Fibroblast of lung (primary cell): ENCODE results near the gene NOL11. TPM values are rescaled to one million over a fixed set of nuclear protein-coding genes. Genes with fewer than 3 reads are reported as not detected.

ENCODE experiments used
- DNase-seq, 2 donors: peaks; one replicate each; pipeline versions ENCODE4 v3.0.0 to v3.0.0-alpha.2; 2010; ENCODE audit warnings: low read depth in 2 of 2
- H2AFZ ChIP-seq: 2 replicates; pipeline ENCODE4 v1.5.1; 2012; ENCODE audit warnings: low read length, control low read depth, inconsistent platforms
- H3K27ac ChIP-seq: 2 replicates; pipeline ENCODE4 v1.5.1; 2011; ENCODE audit warnings: low read length, control low read depth; ENCODE audit not compliant: insufficient read depth
- H3K27me3 ChIP-seq: 2 replicates; pipeline ENCODE4 v1.5.1; 2011; ENCODE audit warnings: mild to moderate bottlenecking, low read length; ENCODE audit not compliant: control insufficient read depth, insufficient read depth
- H3K36me3 ChIP-seq: 2 replicates; pipeline ENCODE4 v1.5.1; 2011; ENCODE audit warnings: low read length; ENCODE audit not compliant: control insufficient read depth, insufficient read depth
- H3K4me1 ChIP-seq: 2 replicates; pipeline ENCODE4 v1.5.1; 2011; ENCODE audit warnings: low read length; ENCODE audit not compliant: control insufficient read depth, insufficient read depth; ENCODE audit errors: extremely low read depth
- H3K4me2 ChIP-seq: 2 replicates; pipeline ENCODE4 v1.5.1; 2011; ENCODE audit warnings: low read length, control low read depth; ENCODE audit not compliant: insufficient read depth; ENCODE audit errors: extremely low read depth
- H3K4me3 ChIP-seq, 4 experiments: fragments of 200-600 bp in 1 of 4; sonication (generic) in 1 of 4; replicated peaks in 1 of 4; 2 replicates each; pipeline ENCODE4 v1.5.1; 2011 to 2016; ENCODE audit warnings: low read length in 4 of 4, low read depth in 3 of 4, mild to moderate bottlenecking in 3 of 4, control low read depth in 2 of 4, inconsistent platforms in 1 of 4, mixed read lengths in 1 of 4; ENCODE audit not compliant: insufficient read depth in 1 of 4; ENCODE audit errors: control extremely low read depth in 1 of 4
- H3K79me2 ChIP-seq: 2 replicates; pipeline ENCODE4 v1.5.1; 2012; ENCODE audit warnings: mild to moderate bottlenecking, low read length, inconsistent platforms; ENCODE audit not compliant: control insufficient read depth, insufficient read depth
- H3K9ac ChIP-seq: 2 replicates; pipeline ENCODE4 v1.5.1; 2011; ENCODE audit warnings: mild to moderate bottlenecking, low read length, control low read depth; ENCODE audit not compliant: insufficient read depth
- H3K9me3 ChIP-seq: 2 replicates; pipeline ENCODE4 v1.5.1; 2012; ENCODE audit warnings: low read depth, low read length; ENCODE audit not compliant: control insufficient read depth, insufficient read depth
- H4K20me1 ChIP-seq: 2 replicates; pipeline ENCODE4 v1.5.1; 2011; ENCODE audit warnings: low read length; ENCODE audit not compliant: control insufficient read depth, insufficient read depth; ENCODE audit errors: extremely low read depth
- EZH2 ChIP-seq: IDR thresholded peaks from 2 replicates; pipeline ENCODE4 v1.5.1; 2012; ENCODE audit warnings: low read length, control low read depth, mild to moderate bottlenecking; ENCODE audit errors: missing control alignments
- polyA plus RNA-seq, 2 donors: library from polyadenylated mRNA; depleted of rRNA in 1 of 2; stranded (reverse) in 1 of 2; unstranded in 1 of 2; fragments of >200 nt; gene quantifications; 2 replicates each; pipeline ENCODE4 v1.2.1, GENCODE V29; 2011 to 2012; ENCODE audit warnings: missing spikeins in 1 of 2
- total RNA-seq: library from RNA; depleted of rRNA; stranded (reverse); fragments of >200 nt; gene quantifications from 2 replicates; pipeline ENCODE4 v1.2.1, GENCODE V29; 2014
- TF ChIP-seq, protein P1 (sequence below), 2 donors: IDR thresholded peaks in 1 of 2; conservative IDR thresholded peaks in 1 of 2; 1 replicate in 1 of 2; 2 replicates in 1 of 2; pipeline ENCODE4 v1.5.1; 2011 to 2012; ENCODE audit warnings: low read length in 2 of 2, control low read depth in 1 of 2, inconsistent platforms in 1 of 2, low read depth in 1 of 2, mild to moderate bottlenecking in 1 of 2

Gene NOL11
- total and polyA plus RNA-seq, 2 donors (not counting 1 experiment from before 2014, with no cell fraction given): 21.5 to 35.6 TPM

- Histone ChIP-seq H3K27me3 (no peaks in the 10 kb centered on the region), H3K9me3 (no peaks in the 10 kb centered on the region), H3K36me3 (no peaks in the 10 kb centered on the region), H4K20me1 (no peaks in the 10 kb centered on the region), H3K4me1 (no peaks in the 10 kb centered on the region), H3K79me2 (no peaks in the 10 kb centered on the region), H3K9ac (no peak overlapping the region), H3K4me2 (no peak overlapping the region), H3K4me3 (no peak overlapping the region), H3K27ac (no peak overlapping the region), H2AFZ (no peak overlapping the region)
- no peak for DNase-seq
- TF ChIP-seq, protein P1, sequence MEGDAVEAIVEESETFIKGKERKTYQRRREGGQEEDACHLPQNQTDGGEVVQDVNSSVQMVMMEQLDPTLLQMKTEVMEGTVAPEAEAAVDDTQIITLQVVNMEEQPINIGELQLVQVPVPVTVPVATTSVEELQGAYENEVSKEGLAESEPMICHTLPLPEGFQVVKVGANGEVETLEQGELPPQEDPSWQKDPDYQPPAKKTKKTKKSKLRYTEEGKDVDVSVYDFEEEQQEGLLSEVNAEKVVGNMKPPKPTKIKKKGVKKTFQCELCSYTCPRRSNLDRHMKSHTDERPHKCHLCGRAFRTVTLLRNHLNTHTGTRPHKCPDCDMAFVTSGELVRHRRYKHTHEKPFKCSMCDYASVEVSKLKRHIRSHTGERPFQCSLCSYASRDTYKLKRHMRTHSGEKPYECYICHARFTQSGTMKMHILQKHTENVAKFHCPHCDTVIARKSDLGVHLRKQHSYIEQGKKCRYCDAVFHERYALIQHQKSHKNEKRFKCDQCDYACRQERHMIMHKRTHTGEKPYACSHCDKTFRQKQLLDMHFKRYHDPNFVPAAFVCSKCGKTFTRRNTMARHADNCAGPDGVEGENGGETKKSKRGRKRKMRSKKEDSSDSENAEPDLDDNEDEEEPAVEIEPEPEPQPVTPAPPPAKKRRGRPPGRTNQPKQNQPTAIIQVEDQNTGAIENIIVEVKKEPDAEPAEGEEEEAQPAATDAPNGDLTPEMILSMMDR (conservative IDR thresholded peaks at IDR 0.05 in 1 of 2, IDR thresholded peaks at IDR 0.05 in 1 of 2; ENCODE audit: low read depth in 1 of 2, low read length in 2 of 2): no peak
- no peak for TF ChIP-seq EZH2
Measured at GRCh38 chr17:67675481-67675880, 42.3 kb upstream of the NOL11 start.

DNA sequence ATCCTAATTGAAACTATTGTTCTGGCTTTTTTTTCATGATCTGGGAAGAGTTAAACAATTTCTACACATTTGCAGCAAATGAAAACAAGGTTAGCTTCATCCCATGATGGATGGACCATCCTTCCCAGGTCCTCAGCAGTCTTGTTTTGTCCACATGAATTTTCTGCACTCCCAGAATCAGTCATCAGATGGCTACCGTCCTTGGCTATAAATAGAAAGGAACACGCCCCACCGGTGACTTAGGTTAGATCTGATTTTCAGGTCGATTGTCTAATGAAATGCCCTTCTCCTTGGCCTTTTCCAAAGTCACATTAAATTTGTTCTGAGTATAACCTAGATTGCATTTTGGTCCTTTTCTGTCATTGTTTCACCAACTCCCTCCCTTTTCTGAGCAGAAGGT, 41.4 kb upstream of the NOL11 start:
- no peak for TF ChIP-seq EZH2
- TF ChIP-seq, protein P1 (conservative IDR thresholded peaks at IDR 0.05 in 1 of 2, IDR thresholded peaks at IDR 0.05 in 1 of 2; ENCODE audit: low read depth in 1 of 2, low read length in 2 of 2): no peak
- Histone ChIP-seq H3K4me1 (no peaks in the 10 kb centered on the region), H3K79me2 (no peaks in the 10 kb centered on the region), H3K4me2 (no peak overlapping the region), H3K27me3 (no peaks in the 10 kb centered on the region), H3K9me3 (no peaks in the 10 kb centered on the region), H3K36me3 (no peaks in the 10 kb centered on the region), H2AFZ (no peak overlapping the region), H3K27ac (no peak overlapping the region), H3K4me3 (no peak overlapping the region), H3K9ac (no peak overlapping the region), H4K20me1 (no peaks in the 10 kb centered on the region)
- no peak for DNase-seq

DNA sequence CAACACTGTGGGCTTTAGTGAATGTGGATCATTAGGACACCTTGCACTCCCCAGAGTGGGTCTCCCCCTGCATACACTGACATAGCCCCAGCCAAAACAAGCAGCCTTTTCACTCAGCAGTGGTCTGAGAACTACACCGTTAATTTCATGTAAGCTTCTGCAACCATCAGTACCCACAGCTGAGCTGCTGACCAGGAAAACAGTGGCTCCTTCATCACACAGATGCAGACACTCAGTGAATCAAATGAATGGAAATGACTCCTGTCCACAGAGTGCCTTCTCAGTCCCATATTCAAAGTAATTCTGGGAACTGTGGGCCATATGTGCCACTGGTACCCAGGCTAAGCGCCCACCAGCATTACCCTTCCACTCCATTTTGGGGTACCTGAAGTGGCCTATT, 39.3 kb upstream of the NOL11 start:
- Histone ChIP-seq H3K4me1 (no peaks in the 10 kb centered on the region), H2AFZ (no peak overlapping the region), H3K9ac (no peak overlapping the region), H3K4me2 (no peak overlapping the region), H4K20me1 (no peaks in the 10 kb centered on the region), H3K79me2 (no peaks in the 10 kb centered on the region), H3K9me3 (no peaks in the 10 kb centered on the region), H3K27ac (no peak overlapping the region), H3K27me3 (no peaks in the 10 kb centered on the region), H3K4me3 (no peak overlapping the region), H3K36me3 (no peaks in the 10 kb centered on the region)
- TF ChIP-seq, protein P1 (conservative IDR thresholded peaks at IDR 0.05 in 1 of 2, IDR thresholded peaks at IDR 0.05 in 1 of 2; ENCODE audit: low read depth in 1 of 2, low read length in 2 of 2): no peak
- TF ChIP-seq EZH2: no peak
- DNase-seq: no peak
